ENCODE results near the gene HNRNPL. TPM values are rescaled to one million over a fixed set of nuclear protein-coding genes. Genes with fewer than 3 reads are reported as not detected.

HNRNPL gene
- total RNA-seq = 176 and 276 TPM in 2 replicates

GRCh38 chr19:38849860-38850435 lies at the start of gene HNRNPL:
Gene HNRNPL, minus strand, starts transcription at chr19:38849986. Its CDS starts 20 bp downstream, at chr19:38849966.

GRCh38 chr19:38877781-38878574 lies 28.2 kb upstream of the HNRNPL start, which contains the start of gene RINL:
Gene RINL, minus strand, starts transcription at chr19:38878275. Its CDS starts 1,533 bp downstream, at chr19:38876742.

DNA sequence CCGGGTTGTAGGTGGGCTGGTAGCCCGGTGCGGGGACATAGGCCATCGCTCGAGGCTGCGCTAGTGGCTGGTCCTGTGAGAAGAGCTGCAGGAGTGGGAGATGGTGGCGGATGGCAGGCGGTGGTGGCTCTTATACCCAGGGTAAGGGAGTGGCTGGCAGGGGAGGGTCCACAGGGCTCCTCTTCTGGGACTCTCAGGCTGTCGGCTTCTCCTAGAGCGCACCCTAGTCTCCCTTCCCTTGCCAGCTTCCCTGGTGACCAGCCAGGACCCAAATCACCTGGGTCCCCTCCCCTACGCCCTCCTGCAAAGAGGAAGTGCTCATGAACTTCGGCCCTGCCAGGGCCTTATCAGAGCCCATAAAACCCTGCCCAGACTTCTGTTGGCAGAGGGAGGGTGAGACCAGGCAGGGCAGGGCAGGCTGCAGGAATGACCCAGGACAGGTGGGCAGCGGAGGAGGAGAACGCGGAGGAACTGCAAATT lies 36.9 kb downstream of the HNRNPL start, which contains the start of gene LGALS4:
Gene LGALS4, minus strand, starts transcription at position 105 of the 480 bp plus-strand sequence. Its CDS starts 59 bp downstream, at position 46.

DNA sequence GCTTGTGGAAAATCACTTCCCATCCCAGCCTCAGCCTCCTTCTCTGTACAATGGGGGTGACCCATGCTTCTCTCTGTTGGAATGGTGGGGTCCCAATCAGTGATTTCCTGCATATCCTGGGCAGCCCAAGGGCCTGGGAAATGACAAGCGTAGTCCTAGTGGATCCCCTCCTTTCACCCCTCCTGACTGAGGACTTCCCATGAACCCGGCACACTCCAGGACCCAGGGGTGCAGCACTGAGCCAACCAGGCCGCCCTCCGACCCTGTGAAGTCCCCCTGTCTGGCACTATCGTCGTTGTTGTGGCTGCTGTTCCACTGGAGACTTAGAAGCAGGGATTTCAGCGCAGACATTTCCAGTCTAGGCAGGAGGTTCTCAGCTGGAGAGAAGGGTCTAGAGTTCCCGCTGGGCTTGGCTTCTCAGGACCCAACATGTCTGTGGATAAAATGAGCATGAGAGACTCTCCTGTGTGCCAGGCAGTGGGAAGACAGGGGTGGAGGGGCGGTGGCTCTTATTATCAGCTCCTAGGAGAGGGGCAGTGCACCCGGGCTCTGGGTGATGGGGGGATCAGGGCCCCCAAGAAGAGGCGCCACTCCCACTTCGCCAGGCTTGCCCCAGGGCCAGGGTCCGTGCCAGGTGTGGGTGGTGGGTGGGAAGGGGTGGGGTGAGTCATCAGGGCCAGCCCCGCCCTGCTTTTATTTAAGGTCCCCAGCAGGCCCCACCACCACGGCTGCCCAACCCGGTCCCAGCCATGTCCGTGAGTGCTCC lies 61.1 kb downstream of the HNRNPL start, which contains the start of gene LGALS7B:
Gene LGALS7B, plus strand, starts transcription at position 723 of the 766 bp plus-strand sequence. Its CDS starts 27 bp downstream, at position 750.

Other genes starting within 250 kb of the HNRNPL start
- 0.15 and 0.47 TPM in 2 replicates for gene MAP4K1, start 232.0 kb downstream of the HNRNPL start, total RNA-seq
- 607 and 644 TPM in 2 replicates for gene EIF3K, start 230.8 kb downstream of the HNRNPL start, total RNA-seq
- 394 and 403 TPM in 2 replicates for gene ACTN4, start 202.3 kb downstream of the HNRNPL start, total RNA-seq
- gene CAPN12, start 105.5 kb downstream of the HNRNPL start, total RNA-seq = 9.0 and 11.1 TPM in 2 replicates
- not detected in 2 replicates for gene LGALS7, start 76.5 kb downstream of the HNRNPL start, total RNA-seq
- 235 and 1,076 TPM in 2 replicates for gene LGALS7B, start 60.8 kb downstream of the HNRNPL start, total RNA-seq
- gene LGALS4, start 37.0 kb downstream of the HNRNPL start, total RNA-seq = not detected in 2 replicates
- 43.7 and 53.1 TPM in 2 replicates for gene ECH1, start 18.2 kb downstream of the HNRNPL start, total RNA-seq
- 7.9 and 12.2 TPM in 2 replicates for gene RINL, start 28.3 kb upstream of the HNRNPL start, total RNA-seq
- gene SIRT2, start 49.6 kb upstream of the HNRNPL start, total RNA-seq = 48.7 and 64.2 TPM in 2 replicates
- 21.0 and 31.2 TPM in 2 replicates for gene NFKBIB, start 50.0 kb upstream of the HNRNPL start, total RNA-seq
- gene CCER2, start 62.2 kb upstream of the HNRNPL start, total RNA-seq = not detected in 2 replicates
- 30.1 and 45.1 TPM in 2 replicates for gene SARS2, start 80.8 kb upstream of the HNRNPL start, total RNA-seq
- 57.1 and 114 TPM in 2 replicates for gene MRPS12, start 81.0 kb upstream of the HNRNPL start, total RNA-seq
- gene FBXO17, start 125.8 kb upstream of the HNRNPL start, total RNA-seq = 19.6 and 24.5 TPM in 2 replicates
- gene FBXO27, start 182.6 kb upstream of the HNRNPL start, total RNA-seq = 11.3 and 16.8 TPM in 2 replicates
- gene ACP7, start 234.4 kb upstream of the HNRNPL start, total RNA-seq = 3.0 and 3.7 TPM in 2 replicates